DND-41 (cell line): ENCODE results near the gene ATP1A1.

Experiments
- CTCF ChIP-seq: IDR thresholded peaks from 2 replicates; pipeline ENCODE4 v1.5.1; 2012; ENCODE audit warnings: borderline replicate concordance, low read length, moderate library complexity, mild to moderate bottlenecking; ENCODE audit not compliant: poor library complexity, severe bottlenecking; ENCODE audit errors: extremely low read depth
- EZH2 ChIP-seq: IDR thresholded peaks from 3 replicates; pipeline ENCODE4 v1.6.1; 2012; ENCODE audit warnings: borderline replicate concordance, low read depth, mild to moderate bottlenecking, moderate library complexity, low read length, inconsistent platforms; ENCODE audit not compliant: severe bottlenecking

GRCh38 chr1:116365857-116366256 is 7.2 kb upstream of the ATP1A1 start:
- no peak for TF ChIP-seq CTCF
- TF ChIP-seq EZH2: no peak
